Osteocyte (in vitro differentiated cells): ENCODE measurements around the gene MNT. TPM values are rescaled to one million over a fixed set of nuclear protein-coding genes. Genes with fewer than 3 reads are reported as not detected.
A peak's percentile ranks its signal among the peaks of the same experiment; 100 is the strongest.

Experiments used
- DNase-seq: peaks from one replicate; pipeline ENCODE4 v3.0.0; 2021; ENCODE audit warnings: mixed read lengths; ENCODE audit not compliant: unreplicated experiment; ENCODE audit errors: extremely low spot score
- H3K27ac Mint-ChIP-seq: one replicate; pipeline ENCODE4 v1.8.0; 2021; ENCODE audit warnings: mild to moderate bottlenecking, mixed read lengths; ENCODE audit not compliant: unreplicated experiment
- H3K27me3 Mint-ChIP-seq: one replicate; pipeline ENCODE4 v1.8.0; 2021; ENCODE audit warnings: mixed read lengths; ENCODE audit not compliant: unreplicated experiment
- H3K36me3 Mint-ChIP-seq: one replicate; pipeline ENCODE4 v1.8.0; 2021; ENCODE audit warnings: mixed read lengths; ENCODE audit not compliant: unreplicated experiment
- H3K4me1 Mint-ChIP-seq: one replicate; pipeline ENCODE4 v1.8.0; 2021; ENCODE audit warnings: mixed read lengths; ENCODE audit not compliant: unreplicated experiment
- H3K4me3 Mint-ChIP-seq: one replicate; pipeline ENCODE4 v1.8.0; 2021; ENCODE audit warnings: mild to moderate bottlenecking, moderate library complexity, mixed read lengths; ENCODE audit not compliant: unreplicated experiment
- H3K9me3 Mint-ChIP-seq: one replicate; pipeline ENCODE4 v1.8.0; 2021; ENCODE audit warnings: mixed read lengths; ENCODE audit not compliant: unreplicated experiment
- total RNA-seq: library from RNA; stranded (reverse); gene quantifications from 2 replicates; pipeline ENCODE4 v1.2.1, GENCODE V29; 2021
- TF ChIP-seq, protein P1 (sequence below): fragments of 200-600 bp; sonication (generic); IDR thresholded peaks from 2 replicates; pipeline ENCODE4 v1.5.0; 2021; ENCODE audit warnings: antibody characterized with exemption, mild to moderate bottlenecking, moderate library complexity

Gene MNT
- total RNA-seq, 1 donor from 2014 or later = 30.4 TPM

DNA sequence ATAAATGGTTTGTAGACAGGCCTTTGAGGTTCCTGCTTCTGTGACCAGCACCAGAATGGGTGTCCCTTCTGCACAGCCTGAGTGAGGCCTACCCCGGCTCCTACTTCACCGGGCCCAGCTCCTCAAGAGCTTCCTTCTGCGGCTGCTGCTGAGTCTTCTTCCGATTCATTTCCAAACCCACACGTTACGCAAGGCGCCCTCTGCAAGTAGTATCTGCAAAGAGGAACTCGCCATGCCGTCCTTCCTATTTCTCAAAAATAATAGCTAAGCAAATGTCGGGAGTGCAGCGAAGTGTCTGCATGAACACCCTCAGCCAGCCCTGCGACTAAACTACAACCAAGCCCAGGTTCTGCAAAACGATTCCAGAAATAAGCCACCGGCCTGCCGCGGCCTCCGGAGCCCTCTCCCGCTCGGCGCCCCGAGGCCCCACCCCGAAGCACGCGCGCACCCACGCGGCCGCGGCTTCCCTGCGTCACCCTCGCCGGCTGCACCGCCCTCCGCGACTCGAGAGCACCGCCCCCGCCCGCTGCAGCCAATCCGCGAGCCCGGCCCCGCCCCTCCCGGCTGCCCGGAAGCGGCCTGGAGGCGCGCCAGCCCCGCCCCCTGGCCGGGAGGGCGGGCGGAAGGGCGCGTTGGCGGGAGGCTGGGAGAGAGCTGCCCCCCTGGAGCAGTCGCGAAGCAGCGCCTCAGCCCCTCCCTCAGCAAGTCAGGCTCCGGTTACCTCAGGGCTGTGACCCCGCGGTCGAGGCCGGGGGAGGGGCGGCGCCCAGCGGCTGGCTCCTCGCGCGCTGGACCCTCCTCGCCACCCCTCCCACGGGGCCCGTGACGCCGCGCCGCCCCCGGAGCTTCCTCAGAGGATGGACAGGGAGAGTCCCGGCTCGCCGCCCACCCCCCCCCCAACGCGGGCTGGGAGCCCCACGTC, 8.3 kb downstream of the MNT start:
- peak; percentile 99 for DNase-seq
- Mint-ChIP-seq H3K4me1 (peaks cover 43% of the 10 kb centered on the region), H3K27me3 (no peaks in the 10 kb centered on the region), H3K9me3 (no peaks in the 10 kb centered on the region), H3K27ac (peak overlapping the region; percentile 87), H3K36me3 (peaks cover 14% of the 10 kb centered on the region), H3K4me3 (peak overlapping the region; percentile 78)
- TF ChIP-seq, protein P1, sequence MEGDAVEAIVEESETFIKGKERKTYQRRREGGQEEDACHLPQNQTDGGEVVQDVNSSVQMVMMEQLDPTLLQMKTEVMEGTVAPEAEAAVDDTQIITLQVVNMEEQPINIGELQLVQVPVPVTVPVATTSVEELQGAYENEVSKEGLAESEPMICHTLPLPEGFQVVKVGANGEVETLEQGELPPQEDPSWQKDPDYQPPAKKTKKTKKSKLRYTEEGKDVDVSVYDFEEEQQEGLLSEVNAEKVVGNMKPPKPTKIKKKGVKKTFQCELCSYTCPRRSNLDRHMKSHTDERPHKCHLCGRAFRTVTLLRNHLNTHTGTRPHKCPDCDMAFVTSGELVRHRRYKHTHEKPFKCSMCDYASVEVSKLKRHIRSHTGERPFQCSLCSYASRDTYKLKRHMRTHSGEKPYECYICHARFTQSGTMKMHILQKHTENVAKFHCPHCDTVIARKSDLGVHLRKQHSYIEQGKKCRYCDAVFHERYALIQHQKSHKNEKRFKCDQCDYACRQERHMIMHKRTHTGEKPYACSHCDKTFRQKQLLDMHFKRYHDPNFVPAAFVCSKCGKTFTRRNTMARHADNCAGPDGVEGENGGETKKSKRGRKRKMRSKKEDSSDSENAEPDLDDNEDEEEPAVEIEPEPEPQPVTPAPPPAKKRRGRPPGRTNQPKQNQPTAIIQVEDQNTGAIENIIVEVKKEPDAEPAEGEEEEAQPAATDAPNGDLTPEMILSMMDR = no peak

DNA sequence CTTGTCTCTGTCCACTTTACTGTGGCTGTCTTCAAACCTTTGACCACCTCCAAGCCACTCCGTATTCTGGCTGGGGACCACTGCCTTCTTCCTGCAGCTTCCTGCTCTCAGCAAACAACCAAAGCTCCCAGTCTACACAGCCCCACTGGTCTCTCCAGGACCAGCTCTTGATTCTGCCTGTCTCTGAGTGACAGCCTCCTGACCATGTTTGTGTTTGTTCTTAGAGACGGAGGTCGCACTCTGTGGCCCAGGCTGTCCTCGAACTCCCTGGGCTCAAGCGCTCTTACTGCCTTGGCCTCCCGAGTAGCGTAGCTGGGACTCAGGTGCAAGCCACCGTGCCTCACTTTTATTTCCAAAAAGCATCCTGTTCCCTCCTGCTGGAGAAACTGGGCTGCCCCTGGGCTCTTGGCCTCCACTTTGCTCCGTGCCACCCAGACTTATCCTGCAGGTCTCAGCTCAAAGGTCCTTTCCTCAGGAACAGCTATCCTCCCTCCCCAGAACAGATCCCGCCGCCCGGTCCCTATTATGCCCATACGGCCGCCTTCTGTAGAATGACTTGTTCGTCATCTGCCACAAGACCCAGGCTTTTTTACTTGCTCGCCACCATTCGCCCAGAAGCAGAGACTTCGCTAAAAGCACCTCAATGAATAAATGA, 9.1 kb downstream of the MNT start:
- peaks cover 36% of the 10 kb centered on the region for H3K4me1 Mint-ChIP-seq
- peak overlapping the region; percentile 87 for H3K27ac Mint-ChIP-seq
- no peaks in the 10 kb centered on the region for H3K27me3 Mint-ChIP-seq
- peak overlapping the region; percentile 78 for H3K4me3 Mint-ChIP-seq
- no peaks in the 10 kb centered on the region for H3K9me3 Mint-ChIP-seq
- TF ChIP-seq, protein P1 = no peak
- peaks cover 14% of the 10 kb centered on the region for H3K36me3 Mint-ChIP-seq
- DNase-seq = no peak

DNA sequence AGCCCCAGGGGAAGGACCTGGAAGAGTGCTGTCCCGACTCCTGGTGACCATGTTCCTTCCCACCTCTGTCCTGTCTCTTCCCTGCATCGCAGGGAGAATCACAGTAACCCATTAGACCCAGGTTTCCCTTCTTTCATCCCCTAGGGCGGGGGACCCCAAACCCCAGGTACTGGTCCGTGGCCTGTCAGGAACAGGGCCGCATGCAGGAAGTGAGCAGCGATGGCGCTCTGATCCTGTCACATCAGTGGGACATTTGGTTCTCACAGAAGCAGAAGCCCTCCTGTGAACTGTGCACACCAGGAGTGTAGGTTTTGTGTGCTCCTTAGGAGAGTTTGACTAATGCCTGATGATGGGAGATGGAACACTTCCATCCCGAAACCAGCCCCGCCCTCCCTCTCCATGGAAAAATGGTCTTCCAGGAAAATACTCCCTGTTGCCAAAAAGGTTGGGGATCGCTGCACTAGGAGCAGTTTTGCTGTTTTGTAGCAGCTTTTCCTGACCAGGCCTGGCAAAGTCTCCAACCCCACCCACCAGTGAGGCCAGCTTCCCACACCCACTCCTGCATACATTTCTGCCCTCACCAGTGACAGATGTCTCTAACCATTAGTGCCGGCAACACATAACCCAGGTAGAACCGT, 10.5 kb downstream of the MNT start:
- Mint-ChIP-seq H3K27ac (no peak overlapping the region), H3K4me1 (peaks cover 24% of the 10 kb centered on the region), H3K36me3 (peaks cover 17% of the 10 kb centered on the region), H3K9me3 (no peaks in the 10 kb centered on the region), H3K27me3 (no peaks in the 10 kb centered on the region), H3K4me3 (peak overlapping the region; percentile 22)
- TF ChIP-seq, protein P1 = no peak
- no peak for DNase-seq

DNA sequence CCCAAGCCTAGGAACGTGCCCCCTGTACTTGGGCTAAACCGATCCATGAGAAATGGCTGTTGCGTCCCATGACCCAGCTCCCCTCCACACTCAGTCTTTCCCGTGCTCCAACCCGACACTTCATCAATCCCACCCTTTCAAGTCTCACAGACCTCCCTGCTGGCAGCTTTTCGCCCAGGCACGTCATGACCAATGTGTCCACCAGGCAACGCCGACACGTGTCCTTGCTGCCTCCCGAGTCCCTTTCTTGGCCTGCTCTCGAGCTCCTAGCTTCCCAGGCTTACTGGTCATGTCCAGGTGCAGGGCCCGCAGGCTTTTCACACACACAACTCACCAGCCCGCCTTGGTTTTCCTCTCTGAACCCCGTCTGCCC, 12.2 kb downstream of the MNT start:
- TF ChIP-seq, protein P1 = no peak
- Mint-ChIP-seq H3K27ac (peak overlapping the region; percentile 63), H3K4me3 (no peak overlapping the region), H3K27me3 (no peaks in the 10 kb centered on the region), H3K9me3 (no peaks in the 10 kb centered on the region), H3K36me3 (peaks cover 17% of the 10 kb centered on the region), H3K4me1 (peaks cover 24% of the 10 kb centered on the region)
- no peak for DNase-seq
